GM19463 (cell line): ENCODE results near the gene DNM2.

ENCODE experiments used
- ATAC-seq: cut with Tn5 transposase; IDR thresholded peaks from one replicate; pipeline ENCODE4 v1.9.1; 2021; ENCODE audit warnings: mild to moderate bottlenecking, moderate library complexity; ENCODE audit not compliant: unreplicated experiment

Gene DNM2

GRCh38 chr19:10688545-10689280 lies 29.2 kb upstream of the DNM2 start:
- ATAC-seq, result no peak

DNA sequence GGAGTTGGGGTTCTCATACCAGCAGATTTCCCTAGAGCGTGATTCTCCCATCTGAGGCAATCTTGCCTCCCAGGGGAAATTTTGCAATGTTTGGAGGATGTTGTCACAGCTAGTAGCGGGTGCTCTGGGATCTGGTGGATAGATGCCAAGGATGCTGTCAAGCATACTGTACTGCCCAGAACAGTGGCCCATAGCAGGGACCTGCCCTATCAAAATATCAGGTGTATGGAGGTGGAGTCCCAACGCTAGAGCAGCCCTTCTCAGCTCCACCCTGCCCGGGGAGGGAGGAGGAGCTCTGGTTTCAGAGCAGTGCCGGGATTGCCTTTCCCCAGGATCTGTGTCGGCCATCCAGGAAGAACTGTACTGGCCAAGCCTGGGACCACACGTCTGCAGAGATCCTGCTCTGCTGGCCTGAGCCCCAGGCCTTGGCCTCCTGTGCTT lies 27.5 kb upstream of the DNM2 start:
- no peak for ATAC-seq

DNA sequence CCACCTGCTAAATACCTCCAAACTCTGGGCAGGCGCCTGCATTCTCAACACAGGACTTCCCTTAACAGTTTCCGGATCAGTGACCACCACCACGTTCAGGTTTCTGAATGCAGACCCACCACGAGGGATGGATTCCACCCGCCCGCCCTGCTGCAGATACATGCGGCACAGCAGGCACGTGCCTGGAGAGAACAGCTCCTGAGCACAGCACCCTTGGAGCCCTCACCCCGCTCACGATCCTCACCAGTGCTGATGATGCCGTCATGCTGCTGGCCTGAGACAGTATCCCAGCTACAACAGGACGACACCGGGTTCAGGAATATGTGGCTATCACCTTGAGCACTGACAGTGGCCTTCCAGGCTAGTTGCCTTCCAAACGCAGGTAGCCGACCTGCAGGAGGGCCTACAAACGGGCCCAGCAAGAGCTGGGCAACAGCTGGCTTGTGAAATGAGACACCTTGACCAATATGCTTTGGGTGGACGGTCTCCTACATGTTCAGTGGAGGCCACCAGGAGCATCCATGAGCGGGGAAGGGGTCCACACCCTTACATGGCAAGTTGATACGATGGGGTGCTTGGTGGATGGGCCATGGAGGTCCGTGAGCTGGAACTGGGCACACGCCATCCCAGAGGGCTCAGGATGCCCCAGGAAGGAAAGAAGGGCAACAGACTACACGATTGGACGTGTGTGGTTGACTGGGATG lies 26.5 kb upstream of the DNM2 start:
- ATAC-seq, result no peak

- ATAC-seq, result no peak
Observed at GRCh38 chr19:10691883-10692282, 26.0 kb upstream of the DNM2 start.

DNA sequence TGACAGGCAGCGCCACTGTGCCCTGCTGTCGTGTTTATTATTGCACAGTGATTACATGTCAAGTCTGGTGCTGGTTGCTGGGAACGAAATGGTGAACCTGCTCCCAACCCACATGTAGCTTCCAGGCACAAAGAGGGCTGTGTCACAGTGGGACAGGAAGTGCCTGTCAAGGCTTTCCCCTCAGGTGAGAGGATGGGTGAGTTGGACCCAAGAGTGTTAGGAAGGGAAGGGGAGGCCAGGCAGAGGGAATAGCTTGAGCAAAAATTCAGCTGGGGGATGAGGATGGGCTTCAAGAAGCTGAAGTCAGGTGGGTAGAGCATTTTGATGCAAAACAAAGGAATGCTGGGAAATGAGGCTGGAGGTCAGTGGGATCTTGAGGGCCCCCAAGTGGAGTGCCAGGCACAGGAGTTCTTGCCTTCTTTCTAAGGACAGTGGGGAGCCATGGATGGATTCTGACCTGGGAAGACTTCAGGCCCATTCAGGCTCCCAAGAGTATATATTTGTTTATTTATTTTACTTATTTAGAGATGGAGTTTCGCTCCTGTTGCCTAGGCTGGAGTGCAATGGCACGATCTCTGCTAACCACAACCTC lies 25.1 kb upstream of the DNM2 start:
- no peak for ATAC-seq

GRCh38 chr19:10694706-10695307 lies 23.1 kb upstream of the DNM2 start:
- ATAC-seq, result no peak

DNA sequence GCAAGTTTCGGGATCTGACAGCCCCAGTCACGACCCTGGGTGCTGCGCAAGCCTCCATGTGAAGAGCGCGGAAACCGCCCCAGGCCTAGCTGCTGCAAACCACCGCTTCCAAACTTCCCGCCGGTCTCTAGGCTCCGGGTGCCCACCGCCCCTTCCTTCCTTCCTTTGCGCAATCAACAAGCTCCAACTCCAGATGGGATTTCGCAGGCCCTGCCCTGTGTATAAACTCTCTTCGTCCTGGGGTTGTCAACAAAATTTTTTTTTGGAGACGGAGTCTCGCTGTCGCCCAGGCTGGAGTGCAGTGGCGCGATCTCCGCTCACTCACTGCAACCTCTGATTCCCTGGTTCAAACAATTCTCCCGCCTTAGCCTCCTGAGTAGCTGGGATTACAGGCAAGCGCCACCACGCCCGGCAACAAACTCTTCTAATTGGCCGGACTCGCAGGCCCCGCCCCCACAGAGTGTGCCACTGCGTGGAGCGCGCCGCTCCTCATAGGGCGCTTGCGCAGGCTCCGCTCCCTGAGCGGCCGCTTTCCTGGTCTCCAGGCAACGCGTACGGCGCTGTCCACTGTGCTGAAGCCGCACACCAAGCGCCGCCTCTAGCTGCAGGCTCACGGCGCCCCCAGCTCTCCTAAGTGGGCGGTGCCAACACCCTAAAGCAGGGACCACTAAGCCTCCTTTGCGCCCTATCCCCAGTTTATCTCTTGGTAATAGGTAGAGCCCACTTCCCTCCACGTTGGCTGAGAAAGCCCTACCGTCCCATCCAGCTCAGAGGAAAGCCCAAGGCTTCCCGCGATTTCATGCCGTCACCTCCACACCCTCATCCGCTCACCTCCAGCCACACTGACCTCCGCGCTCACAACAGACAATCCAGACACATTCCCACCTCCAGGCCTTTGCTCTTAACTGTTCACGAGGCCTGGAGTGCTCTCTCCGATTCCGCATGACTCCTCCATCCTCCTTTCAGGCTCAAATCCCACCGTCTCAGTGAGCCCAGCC lies 22.2 kb upstream of the DNM2 start:
- ATAC-seq, result peak; percentile 62

DNA sequence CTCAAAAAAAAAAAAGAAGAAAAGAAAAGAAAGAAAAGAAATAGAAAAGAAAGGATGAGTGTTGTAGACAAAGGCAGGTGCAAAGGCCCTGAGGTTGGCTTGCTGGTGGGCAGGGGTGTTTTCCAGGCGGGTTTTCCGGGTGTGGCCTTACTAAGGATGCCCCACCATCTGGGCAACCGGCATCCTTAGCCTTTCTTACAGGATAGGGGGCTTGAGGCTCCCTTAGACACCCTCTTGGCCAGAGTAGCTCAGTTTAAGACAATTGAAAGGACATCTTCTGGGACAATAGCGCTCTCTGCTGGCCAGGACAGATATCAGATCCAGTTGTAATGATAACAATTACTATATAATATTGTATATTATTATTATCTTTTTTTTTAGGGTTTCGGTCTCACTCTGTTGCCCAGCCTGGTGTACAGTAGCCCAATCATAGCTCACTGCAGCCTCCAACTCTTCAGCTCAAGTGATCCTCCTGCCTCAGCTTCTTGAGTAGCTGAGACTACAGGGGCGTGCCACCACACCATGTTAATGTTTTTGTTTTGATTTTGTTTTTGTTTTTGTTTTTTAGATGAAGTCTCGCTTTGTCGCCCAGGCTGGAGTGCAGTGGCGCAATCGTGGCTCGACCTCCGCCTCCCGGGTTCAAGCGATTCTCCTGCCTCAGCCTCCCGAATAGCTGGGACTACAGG lies 18.1 kb upstream of the DNM2 start:
- no peak for ATAC-seq

DNA sequence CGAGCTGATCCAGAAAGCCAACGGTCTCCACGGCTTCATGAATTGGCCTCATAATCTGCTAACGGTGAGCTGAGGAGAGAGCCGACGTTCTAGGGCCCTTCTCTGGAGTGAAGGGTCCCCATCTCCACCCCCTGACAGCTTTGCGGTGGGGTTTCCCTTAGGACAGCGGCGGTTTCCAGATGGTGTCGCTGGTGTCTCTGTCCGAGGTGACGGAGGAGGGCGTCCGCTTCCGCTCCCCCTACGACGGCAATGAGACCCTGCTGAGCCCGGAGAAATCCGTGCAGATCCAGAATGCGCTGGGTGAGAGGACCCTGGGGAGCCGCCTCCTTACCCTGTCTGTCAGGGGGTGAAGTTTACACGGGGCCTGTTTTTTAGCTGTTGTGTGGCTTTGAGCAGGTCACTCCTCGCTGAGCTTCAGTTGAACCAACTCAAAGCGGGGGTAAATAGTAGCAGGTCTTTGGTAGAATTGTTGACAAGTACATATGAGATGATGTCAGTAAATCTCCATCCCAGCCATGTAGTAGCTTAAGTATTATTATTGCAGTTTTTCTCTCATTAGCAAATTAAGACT lies 15.8 kb upstream of the DNM2 start:
- no peak for ATAC-seq

DNA sequence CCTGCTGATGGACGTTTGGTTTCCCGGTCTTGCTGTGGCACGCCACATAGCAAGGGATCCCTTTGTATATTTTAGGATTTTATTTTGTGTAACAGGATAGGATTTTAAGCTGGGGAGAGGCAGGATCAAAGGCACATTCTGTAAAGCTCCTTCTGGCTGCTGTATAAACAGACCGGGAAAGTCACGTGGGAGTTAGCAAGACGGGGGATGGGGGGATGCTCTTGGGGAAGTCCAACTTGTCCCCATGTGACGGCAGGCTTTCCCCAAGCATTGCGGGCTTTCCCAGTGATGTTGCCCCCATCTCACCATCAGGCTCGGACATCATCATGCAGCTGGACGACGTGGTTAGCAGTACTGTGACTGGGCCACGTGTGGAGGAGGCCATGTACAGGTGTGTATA lies 10.9 kb upstream of the DNM2 start:
- ATAC-seq, result no peak

DNA sequence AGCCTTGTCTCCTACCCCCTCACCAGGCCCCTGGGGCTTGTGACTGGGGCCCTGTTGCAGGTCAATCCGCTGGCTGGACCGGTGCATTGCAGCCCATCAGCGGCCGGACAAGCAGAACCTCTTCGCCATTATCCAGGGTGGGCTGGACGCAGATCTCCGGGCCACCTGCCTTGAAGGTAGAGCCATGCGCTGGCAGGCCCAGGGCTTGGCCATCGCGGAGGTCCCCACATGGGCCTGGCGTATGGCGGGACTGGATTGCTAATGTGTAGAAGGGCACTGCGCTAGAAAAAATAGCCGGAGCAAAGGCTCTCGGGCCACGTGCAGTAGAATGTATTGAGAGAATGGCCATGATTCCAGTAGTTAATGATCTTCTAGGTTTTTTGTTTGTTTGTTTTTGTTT lies 10.4 kb upstream of the DNM2 start:
- ATAC-seq, result no peak

GRCh38 chr19:10708291-10708690 lies 9.6 kb upstream of the DNM2 start:
- ATAC-seq, result no peak

DNA sequence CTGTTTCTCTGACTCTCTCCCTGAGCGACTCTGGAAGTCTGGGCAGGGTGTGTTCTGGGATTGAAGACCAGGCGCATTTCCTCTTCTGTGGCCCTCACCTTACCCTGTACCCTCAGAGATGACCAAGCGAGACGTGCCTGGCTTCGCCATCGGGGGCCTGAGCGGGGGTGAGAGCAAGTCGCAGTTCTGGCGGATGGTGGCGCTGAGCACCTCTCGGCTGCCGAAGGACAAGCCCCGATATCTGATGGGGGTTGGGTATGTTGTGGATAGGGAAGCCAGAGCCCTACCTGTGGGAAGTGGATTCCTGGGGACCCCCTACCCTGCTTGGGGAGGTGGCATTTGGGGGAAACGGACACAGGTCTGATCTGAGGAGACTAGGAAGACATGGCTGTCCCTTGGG lies 5.8 kb upstream of the DNM2 start:
- ATAC-seq, result no peak

DNA sequence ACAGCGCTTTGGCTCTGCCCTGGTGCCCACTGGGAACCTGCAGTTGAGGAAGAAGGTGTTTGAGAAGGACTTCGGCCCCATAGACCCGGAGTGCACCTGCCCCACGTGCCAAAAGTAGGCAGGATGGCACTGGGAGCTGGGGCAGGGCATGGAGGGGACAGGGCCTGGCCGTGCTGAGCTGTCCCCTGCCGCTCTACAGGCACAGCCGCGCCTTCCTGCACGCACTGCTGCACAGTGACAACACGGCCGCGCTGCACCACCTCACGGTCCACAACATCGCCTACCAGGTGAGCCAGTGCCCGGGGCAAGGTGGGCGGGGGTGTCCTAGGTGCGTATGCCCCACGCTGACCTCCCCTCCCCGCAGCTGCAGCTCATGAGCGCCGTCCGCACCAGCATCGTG lies 5.1 kb upstream of the DNM2 start:
- no peak for ATAC-seq

DNA sequence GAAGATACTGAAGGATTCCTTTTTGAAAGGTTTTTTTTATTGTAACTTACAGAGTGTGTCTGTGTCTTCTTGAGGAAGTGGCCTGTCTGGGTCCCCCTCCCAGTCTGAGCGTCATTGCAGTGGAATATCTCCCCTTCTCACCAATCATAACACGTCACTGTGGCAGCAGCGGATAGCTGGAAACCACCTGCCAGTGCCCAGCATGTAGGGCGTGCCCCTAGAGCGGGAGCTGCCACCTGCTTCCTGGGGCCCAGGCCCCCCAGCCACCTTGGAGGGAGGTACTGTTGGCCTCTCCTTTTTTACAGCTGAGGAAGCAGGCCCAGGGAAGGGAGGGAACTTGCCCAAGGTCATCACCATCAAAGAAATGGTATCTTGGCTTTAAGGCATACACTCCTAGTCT lies 4.6 kb upstream of the DNM2 start:
- ATAC-seq, result no peak

GRCh38 chr19:10717054-10717355 lies 874 bp upstream of the DNM2 start:
- no peak for ATAC-seq

DNA sequence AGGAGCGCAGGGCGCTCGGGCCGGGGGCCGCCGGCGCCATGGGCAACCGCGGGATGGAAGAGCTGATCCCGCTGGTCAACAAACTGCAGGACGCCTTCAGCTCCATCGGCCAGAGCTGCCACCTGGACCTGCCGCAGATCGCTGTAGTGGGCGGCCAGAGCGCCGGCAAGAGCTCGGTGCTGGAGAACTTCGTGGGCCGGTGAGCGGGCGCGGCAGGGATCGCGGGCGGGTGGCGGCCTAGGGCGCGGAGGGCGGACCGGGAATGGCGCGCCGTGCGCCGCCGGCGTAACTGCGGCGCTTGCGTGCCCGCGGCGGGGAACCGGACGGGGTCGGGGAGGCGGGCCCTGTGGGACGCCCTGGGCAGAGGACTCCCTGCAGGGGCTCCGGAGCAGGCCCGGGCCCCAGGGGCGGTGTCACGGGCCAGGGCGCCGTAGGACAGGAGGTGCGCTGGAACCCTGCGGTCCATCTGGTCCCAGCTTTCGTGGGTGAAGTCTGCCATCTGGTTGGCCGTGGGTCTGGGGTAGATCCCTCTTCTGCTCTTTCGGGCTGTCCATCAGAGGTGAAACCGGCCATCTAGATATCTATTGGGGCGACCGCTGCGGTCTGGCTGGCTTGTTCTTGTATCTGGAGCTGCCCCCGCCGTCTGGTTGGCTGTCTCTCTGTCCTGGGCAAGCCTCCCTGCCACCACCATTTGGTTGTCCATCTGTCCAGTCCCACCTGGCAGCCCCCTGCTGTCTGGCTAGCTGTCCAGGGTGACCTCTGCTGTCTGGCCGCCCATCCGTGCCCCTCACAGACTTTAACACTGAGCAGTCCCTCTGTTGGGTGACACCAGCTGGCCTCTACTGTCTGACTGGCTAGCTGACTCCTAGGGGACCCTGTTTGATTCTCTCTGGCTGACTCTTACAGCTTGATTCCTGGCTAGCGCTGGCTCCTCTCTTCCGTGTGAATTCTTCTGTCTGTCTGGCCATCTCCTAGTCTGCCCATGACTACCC lies 622 bp downstream of the DNM2 start:
- peak; percentile 11 for ATAC-seq

DNA sequence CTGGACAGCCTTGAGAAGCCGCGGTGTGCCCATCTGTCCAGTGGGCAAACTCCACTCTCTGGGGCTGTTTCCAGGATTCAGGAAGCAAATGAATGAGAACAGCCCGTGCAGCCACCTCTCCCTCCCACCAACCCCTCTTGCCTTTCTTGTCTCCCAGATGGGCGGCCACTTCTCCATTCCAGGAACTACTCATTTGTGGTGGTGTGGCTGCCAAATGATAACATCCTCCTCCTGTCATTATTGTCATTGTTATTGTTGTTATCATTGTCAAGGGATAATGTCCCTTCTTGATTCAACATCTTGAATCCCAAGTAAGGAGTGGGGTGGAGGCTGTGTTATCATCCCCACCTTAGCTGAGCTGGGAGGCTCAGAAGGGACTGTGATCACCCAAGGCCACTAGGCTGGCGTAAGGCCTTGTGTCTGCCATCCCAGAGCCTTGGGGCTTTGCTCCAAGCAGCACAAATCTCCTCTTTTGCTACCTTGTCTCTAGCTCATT lies 1.6 kb downstream of the DNM2 start:
- ATAC-seq, result no peak
